IPS-NIHi11 (cell line): Measurements from ENCODE around the gene TRIM28.
A peak's percentile ranks its signal among the peaks of the same experiment; 100 is the strongest.
"Not testable (repeated sequence)": the region's sequence is repeated elsewhere in the genome, so short reads cannot be mapped to it uniquely, and the experiment has no call there.

ENCODE experiments used
- DNase-seq: peaks from one replicate; pipeline ENCODE4 v3.0.0; 2012; ENCODE audit warnings: mixed read lengths, low spot score

TRIM28 gene

DNA sequence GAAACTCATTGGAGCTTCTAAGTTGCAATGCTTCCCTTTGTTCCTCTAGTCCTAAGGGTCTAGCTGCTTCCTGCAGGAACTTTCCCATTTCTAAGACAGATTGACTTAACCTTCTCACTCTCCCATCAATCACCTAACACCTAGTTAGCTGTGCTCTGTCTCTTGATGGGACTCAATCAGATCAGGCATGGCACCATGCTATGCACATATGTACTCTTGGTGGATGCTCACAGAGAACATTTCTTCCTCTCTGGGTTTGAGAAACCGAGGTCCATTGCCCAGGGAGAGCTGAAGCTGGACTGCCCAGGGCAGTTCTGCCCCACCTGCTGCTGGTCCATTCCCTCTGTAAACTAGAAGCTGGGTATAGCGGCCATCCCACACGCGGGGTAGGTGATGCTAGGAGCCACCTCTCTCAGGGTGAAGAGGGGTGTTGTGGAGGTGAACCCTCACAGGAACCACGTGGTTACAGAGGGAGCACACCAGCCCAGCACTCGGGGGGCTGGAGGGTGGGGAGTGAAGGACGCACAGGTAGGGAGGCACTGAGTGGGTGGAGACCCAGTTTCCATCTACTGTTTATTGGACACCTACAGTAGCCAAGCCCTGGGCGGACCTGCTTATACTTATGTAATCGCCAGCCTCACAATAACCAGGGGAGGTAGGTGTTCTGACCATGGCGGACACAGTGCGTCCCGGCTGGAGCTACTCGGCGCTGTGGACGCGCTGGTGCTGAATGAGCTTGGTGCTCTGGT lies 17.7 kb downstream of the TRIM28 start:
- DNase-seq = no peak

- DNase-seq = peak; percentile 22
Measured at GRCh38 chr19:58562122-58563033, 18.5 kb downstream of the TRIM28 start.

DNA sequence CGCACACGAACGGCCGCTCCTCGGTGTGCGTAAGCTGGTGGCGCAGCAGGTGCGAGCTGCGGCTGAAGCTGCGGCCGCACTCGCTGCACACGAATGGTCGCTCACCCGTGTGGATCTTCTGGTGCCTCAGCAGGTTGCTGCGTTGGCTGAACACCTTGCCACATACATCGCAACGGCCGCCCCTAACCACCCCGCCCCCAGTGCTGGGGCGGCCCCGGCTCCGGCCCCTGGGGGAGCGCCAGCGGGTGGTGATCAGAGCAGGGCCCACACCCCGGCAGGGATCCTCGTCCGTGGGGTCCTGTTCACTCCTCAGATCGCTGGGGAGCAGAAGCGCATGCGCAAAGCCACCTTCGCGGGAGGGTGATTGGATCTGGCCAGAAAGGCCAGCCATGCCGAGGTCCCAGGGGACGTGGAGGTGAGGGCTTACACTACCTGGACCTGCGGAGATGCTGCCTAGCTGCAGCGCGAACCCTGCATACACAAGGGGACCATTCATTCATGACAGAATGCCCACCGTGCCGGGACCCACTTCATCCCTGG lies 19.2 kb downstream of the TRIM28 start:
- DNase-seq = no peak

DNA sequence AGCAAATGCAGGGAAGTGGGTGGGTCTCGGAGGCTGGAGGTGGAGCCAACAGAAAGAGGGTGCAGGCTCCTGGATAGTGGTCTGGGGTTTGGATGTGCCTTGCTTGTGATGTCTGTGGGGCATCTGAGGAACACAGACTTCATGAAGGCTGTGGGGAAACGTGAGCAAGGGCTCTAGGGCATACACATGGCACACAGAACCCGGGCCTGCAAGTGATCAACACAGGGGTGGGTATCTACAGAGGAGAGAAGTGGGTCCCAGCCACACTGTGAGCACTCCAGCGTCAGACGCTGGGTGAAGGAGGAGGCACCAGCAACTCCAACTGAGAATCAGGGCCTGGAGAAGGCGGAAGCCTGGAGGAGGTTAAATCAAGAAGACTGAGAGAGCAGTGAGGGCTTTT lies 20.0 kb downstream of the TRIM28 start:
- DNase-seq = no peak

GRCh38 chr19:58566989-58567388 lies 23.1 kb downstream of the TRIM28 start:
- no peak for DNase-seq

- no peak for DNase-seq
Measured at GRCh38 chr19:58568453-58569130, 24.7 kb downstream of the TRIM28 start.

DNA sequence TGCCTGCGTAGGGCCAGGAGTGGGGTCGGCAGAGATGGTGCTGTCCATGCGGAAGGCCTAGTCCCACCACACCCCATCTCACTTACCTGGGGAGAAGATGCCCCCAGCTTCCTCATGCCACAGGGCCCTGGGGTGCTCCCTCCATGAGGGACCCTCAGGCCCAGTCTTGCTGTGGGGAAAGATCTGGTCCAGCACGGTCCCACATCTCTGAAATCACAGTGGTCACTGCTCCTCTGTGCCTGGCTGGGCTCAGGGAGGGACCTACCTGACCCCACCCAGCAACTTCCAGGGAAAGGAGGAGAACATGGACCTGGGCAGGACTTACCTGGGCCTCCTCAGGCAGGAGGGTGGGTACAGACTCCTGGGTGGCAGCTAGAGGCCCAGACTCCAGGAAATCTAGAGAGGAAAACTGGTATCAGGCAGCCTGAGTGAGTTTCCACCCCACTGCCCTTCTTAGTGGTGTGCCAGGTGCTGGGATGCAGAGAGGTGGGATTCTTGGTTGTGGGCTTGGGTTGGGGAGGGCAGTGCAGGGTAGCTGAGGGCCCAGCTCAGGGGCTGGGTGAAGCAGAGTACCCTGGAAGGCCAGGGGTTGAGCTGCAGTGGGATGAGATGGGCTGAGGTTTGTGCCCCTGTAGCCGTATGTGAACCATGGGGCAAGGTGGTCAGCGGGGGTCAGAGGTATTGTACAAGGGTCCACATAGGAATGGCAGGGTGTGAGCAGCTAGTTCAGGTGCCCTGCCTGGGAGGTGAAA lies 25.5 kb downstream of the TRIM28 start:
- no peak for DNase-seq

DNA sequence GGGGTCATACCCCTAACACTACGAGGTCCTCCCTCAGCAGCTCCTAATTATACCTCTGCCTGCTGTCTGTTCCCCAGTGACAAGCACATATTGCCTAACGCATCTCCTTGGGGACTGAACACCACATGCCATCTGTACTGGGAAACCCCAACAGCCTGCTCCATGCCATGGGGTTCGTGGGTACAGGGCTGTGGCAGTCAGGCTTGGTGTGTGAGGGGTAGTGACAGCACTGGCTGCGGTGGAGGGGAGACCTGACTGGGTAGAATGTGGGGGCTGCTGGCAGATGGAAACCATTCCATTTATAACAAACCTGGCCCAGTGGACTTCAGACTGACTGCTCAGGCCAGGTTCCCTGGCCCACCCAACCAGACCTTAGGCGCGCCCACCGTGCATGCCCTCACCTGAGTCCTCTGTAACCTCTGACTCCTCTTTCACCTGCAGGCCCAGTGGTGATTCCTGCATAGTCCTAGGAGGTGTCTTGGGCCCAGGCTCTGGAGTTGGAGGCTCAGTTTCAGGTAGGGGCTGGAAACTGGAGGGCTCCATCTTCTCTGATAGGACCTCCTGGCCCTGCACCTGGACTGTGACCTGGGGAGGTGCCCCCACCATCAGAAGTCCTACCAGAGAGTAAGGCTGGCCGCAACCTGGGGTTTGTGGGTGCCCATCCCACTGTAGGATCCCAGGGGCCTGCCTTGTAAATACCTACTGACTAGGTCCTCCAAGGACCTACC lies 26.2 kb downstream of the TRIM28 start:
- no peak for DNase-seq

GRCh38 chr19:58570770-58571574 lies 27.1 kb downstream of the TRIM28 start:
- DNase-seq = no peak

DNA sequence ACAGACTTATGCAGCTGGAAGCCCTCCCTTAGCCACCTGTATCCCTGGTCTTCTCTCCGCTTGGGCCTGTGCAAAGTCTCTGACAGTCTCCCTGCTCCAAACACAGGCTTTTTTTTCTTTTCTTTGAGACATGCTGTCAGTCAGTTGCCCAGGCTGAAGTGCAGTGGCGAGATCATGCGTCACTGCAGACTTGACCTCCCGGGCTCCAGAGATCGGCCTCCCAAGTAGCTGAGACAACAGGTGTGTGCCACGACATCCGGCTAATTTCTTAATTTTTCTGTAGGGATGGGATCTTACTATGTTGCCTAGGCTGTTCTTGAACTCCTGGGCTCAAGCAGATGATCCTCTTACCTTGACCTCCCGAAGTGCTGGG lies 27.7 kb downstream of the TRIM28 start:
- no peak for DNase-seq

DNA sequence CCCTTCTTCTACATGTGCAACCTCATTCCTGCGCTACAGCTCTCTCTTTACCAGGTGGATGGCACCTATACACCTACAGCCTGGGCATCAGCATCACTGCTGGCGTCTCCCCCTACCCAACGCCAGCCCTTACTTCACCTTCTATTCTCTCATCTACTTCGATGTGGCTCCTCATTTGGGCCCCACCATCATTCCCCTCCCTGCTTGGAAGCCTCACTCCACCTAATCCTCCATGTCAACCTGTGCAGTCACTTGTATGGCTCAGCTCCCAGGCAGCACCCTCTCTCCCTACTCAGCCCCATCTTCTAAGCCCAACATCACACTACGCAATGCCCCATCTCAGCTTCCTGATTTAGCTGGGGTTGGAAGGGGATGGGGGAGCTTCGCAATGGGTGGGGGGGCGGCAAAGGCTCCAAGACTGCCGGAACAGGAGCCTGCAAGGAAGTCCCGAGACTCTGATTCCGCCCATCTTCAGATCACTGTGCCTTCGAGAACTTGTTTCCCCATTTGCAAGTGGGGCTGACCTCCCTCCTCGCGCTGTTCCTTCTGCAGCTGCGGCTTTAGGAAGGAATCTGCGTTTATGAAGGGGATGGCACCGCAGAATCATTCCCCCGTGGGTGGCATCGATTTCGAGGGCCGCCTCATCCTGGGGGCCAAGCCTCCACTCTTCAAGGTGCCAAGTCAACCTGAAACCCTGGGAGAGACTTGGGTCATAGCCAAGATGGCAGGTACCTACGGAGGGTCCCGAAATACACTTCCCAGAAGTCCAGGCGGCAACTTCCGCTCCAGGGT lies 28.4 kb downstream of the TRIM28 start:
- DNase-seq = no peak

DNA sequence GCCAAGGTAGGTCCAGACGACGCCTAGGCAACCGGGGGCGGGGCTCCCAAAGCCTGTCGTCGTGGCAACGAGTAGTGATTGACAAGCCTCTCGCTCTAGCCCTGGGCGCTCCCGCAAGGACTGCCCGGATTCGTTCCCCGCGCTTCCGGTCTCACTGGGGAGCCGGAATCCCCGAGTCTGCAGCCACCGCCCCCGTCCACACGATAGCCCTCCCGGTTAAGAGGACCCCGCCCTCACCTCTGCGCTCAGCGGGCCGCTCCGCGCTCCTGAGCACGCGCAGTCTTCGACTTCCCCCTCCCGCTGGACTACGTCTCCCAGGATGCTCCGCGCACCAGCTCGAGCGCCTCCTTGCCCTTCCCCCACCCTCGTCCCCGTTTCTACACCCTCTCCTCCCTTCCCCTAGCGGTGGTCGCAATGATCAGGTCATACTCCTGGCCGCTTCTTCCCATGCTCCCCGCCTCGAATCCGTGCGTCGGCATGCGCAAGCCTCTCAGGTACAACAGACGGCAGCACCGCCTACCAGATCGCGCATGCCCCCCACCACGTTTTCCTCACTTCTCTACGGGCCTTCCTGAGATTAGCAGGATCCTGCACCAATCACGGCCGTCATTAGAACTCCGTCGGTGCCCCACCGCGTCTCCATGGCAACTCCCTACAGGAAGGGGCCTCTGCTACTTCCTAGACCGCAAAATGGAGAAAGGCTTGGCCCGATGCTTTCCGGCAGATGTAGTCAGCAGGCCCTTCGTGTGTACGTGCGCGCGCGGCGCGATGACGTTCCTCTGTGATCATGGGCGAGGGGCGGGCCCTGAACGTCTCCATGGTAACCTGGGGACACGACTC lies 29.2 kb downstream of the TRIM28 start, which contains the start of gene MZF1:
Gene MZF1 (minus strand): TSS at position 518 of the 840 bp plus-strand sequence. CDS start 1,946 bp downstream, outside the sequence.
- peak; percentile 94 for DNase-seq

- DNase-seq = no peak
Measured at GRCh38 chr19:58573658-58574164, 29.8 kb downstream of the TRIM28 start.

DNA sequence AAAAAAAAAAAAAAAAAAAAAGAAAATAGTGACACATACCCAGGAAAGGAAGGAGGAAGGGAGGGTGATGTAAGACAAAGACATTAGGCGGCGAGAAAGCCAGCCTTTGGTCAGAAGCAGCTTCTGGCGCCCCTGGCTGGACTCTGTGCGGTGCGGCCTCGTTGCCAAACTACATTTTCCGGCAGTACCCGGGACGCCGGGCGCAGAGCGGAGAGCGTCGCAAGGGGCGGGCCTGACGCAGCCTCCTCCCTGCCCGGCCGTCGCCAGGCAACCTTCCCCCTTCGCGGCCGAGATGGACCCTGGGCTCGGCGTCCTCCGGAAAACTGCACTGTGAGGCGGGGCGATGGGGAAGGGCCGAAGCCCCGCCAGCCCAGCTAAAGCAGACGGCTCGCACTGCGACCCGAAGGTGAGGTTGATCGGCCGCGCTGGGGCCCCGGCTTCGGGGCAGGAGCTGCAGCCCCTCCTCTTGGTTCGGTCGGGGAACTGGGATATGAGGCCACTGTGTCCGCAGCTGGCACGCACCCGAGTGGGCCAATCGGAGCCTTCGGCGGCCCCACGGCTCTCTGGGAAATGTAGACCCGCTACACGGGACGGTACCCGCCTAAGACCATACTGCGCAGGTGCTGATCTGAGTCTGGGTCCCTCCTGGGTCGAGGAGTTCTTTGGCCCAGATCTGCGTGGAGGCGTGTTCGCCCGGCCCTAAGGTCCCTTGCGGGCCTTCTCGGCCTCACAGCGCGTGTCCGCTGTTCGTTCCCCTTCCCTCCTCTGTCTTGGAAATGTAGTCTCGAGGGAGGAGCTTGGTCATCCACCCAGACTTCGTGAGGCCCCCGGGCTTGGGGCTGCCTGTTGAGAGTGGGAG lies 31.5 kb downstream of the TRIM28 start:
- peak; percentile 86 for DNase-seq

GRCh38 chr19:58577581-58577980 lies 33.7 kb downstream of the TRIM28 start:
- DNase-seq = not testable (repeated sequence)

DNA sequence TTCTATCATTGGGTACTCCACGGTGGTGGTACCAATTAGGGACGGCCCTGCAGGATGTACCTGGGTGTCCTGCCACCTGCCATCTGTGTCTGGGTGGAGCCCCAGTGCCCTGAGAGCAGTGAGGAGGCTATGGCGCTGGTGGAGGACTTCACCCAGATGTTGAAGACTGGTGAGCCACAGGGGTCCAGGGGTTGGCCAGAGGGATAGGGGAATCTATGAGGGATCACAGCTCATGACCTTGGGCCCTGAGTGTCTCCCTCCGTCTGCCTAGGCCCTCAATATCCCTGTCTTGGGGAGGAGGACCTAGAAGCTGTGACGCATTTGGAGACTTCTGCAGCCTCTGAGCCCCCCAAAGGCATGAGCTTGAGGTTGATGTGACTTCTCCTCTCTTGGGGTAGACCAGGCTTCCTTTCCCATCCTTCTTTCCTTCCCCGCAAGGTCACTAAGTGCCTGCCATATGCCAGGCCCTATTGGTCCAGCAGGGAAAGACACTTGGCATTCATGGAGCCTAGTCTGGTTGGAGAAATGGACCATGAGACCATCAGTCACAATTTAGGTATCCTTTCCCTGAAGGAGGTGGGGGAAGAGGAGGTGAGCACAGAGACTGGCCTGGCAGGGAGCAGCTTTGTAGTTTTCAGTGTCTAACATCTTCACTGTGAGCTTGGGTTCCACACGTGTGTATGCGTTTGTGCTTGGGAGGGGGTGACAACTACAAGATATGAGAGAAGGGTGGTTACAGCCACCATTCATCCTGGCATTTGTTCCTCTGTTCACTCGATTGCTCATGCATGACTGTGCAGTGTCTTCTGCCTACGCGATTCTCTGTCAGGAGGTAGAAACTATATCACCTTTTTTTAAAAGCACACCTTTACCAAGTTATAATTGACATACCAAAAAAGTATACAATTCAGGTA lies 34.4 kb downstream of the TRIM28 start:
- DNase-seq = no peak
